ENCODE measurements around the gene TMC2. TPM values are rescaled to one million over a fixed set of nuclear protein-coding genes. Genes with fewer than 3 reads are reported as not detected.

TMC2 gene
- total RNA-seq, 2 experiments from 2014 or later = not detected

DNA sequence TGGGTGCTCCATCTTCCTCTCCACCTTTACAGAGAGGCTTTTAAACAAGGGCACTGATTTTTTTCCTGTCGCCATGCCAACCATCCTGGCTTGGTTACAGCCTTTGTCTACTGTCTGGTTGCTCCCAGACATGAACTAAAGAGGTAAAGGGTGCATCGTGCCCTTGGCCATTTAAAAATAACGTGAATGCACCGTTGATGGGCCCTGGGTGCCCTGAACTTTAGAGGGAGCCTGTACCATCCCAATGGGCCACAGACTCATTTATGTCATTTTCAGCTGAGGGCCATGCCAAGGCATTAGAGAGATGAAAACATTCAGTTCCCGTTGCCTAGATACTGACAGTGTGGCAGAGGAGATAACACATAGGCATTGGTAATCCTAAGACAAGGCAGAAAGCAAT lies 23.3 kb downstream of the TMC2 start:
- H3K9me3 Mint-ChIP-seq = no peaks in the 10 kb centered on the region
- no peak for TF ChIP-seq CTCF (IDR thresholded peaks at IDR 0.05)
- intact Hi-C loops (cut with micrococcal nuclease) = no loop called here

DNA sequence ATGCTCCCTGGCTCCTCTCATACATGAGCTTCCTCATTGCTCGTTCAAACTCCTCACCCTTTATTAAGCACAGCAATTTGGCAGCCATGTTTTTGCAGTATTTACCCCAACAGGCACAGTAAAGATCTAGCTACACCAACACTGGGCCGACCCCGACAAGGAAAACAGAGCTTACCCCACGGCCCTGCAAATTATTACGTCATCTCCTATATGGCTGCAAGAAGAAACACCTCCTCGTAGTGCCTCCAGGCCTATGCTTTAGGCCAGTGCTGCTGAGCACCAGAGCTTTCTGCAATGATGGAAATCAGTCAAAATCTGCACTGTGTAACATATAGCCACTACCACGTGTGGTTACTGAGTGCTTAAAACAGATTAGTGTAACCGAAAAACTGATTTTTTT lies 26.7 kb downstream of the TMC2 start:
- ATAC-seq (no peak), DNase-seq (no peak)
- CTCF ChIA-PET = no interaction called here
- Mint-ChIP-seq H3K36me3 (ENCODE audit: low read depth) (no peaks in the 10 kb centered on the region), H3K4me1 (ENCODE audit: low read depth) (no peaks in the 10 kb centered on the region), H3K27ac (no peak overlapping the region), H3K4me3 (no peak overlapping the region), H3K27me3 (peaks cover 35% of the 10 kb centered on the region), H3K9me3 (no peaks in the 10 kb centered on the region)
- POLR2A ChIA-PET = interaction anchor here (0.8 to 1.0 kb wide), 2 partner anchors 85 to 230 kb away, joined by 3 read pairs; no protein-coding TSS in a partner anchor
- no peak for TF ChIP-seq CTCF (IDR thresholded peaks at IDR 0.05)
- intact Hi-C loops (cut with micrococcal nuclease) = no loop called here

More for the DNA sequence above, 23.3 kb downstream of the TMC2 start:
- H3K4me1 Mint-ChIP-seq (ENCODE audit: low read depth) = no peaks in the 10 kb centered on the region
- ChIA-PET POLR2A (no interaction called here), CTCF (no interaction called here)
- no peak for ATAC-seq
- H3K27ac Mint-ChIP-seq = no peak overlapping the region
- no peaks in the 10 kb centered on the region for H3K36me3 Mint-ChIP-seq (ENCODE audit: low read depth)
- peaks cover 41% of the 10 kb centered on the region for H3K27me3 Mint-ChIP-seq
- DNase-seq = no peak
- no peak overlapping the region for H3K4me3 Mint-ChIP-seq

DNA sequence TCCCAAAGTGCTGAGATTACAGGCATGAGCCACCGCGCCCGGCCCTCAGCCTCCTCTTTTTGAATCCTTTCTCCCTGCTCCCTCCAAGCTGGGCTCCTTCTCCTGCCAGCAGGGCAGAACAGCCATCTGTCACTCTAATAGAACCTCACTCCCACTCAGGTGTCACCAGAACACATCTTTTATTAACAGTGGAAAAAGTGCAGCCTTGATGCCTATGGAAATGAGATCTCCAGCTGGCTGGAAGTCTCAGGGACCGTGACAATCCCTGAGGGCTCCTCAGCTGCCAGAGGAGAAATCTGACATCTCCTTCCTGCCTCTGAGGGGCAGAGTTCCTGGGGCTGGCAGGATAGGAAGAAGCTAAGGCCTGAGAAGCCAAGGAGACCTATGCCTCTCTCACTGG lies 28.0 kb downstream of the TMC2 start:
- ChIA-PET CTCF (interaction anchor here (0.8 kb wide), 1 partner anchor 43 kb away, joined by 3 read pairs; no protein-coding TSS in a partner anchor), POLR2A (no interaction called here)
- no peak for DNase-seq
- intact Hi-C loops (cut with micrococcal nuclease) = no loop called here
- Mint-ChIP-seq H3K9me3 (no peaks in the 10 kb centered on the region), H3K36me3 (ENCODE audit: low read depth) (no peaks in the 10 kb centered on the region), H3K27me3 (peaks cover 35% of the 10 kb centered on the region), H3K27ac (no peak overlapping the region), H3K4me1 (ENCODE audit: low read depth) (no peaks in the 10 kb centered on the region), H3K4me3 (no peak overlapping the region)
- no peak for TF ChIP-seq CTCF (IDR thresholded peaks at IDR 0.05)
- no peak for ATAC-seq

GRCh38 chr20:2575682-2576081 lies 39.3 kb downstream of the TMC2 start:
- ATAC-seq (no peak), DNase-seq (no peak)
- no peaks in the 10 kb centered on the region for H3K4me1 Mint-ChIP-seq (ENCODE audit: low read depth)
- POLR2A ChIA-PET = no interaction called here
- CTCF ChIA-PET = interaction anchor here (1.3 kb wide), 1 partner anchor 54 kb away, joined by 4 read pairs; no protein-coding TSS in a partner anchor
- TF ChIP-seq CTCF (IDR thresholded peaks at IDR 0.05) = no peak
- H3K4me3 Mint-ChIP-seq = no peak overlapping the region
- H3K27me3 Mint-ChIP-seq = peaks cover 43% of the 10 kb centered on the region
- H3K36me3 Mint-ChIP-seq (ENCODE audit: low read depth) = no peaks in the 10 kb centered on the region
- H3K27ac Mint-ChIP-seq = no peak overlapping the region
- intact Hi-C loops (cut with micrococcal nuclease) = no loop called here
- H3K9me3 Mint-ChIP-seq = no peaks in the 10 kb centered on the region

DNA sequence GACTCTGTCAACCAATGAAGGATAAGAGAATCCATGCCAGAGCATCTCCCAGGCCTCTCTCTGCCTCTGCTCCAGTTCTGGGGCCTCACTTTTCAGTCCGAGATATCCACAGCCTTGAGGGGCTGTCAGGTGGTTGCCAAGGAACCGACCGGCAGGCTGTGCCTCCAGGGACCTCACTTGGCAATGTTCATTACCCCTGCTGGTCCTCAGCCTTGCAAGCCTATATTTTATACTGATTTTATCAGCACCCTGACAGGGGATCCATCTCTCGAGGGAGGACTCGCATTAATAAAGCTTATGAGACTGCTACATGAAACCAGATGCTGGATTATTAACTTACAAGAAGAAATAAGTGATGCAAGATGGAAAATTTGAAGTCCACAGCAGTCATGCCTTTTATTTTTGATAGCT lies 39.9 kb downstream of the TMC2 start:
- Mint-ChIP-seq H3K9me3 (no peaks in the 10 kb centered on the region), H3K36me3 (ENCODE audit: low read depth) (no peaks in the 10 kb centered on the region), H3K27ac (no peak overlapping the region), H3K4me1 (ENCODE audit: low read depth) (no peaks in the 10 kb centered on the region), H3K27me3 (peaks cover 42% of the 10 kb centered on the region), H3K4me3 (no peak overlapping the region)
- ChIA-PET CTCF (interaction anchor here (1.3 kb wide), 1 partner anchor 55 kb away, joined by 4 read pairs; no protein-coding TSS in a partner anchor), POLR2A (no interaction called here)
- DNase-seq (no peak), ATAC-seq (no peak)
- no peak for TF ChIP-seq CTCF (IDR thresholded peaks at IDR 0.05)
- intact Hi-C loops (cut with micrococcal nuclease) = no loop called here

All from activated CD8-positive, alpha-beta T cell treated with anti-CD3 and anti-CD28 coated beads for 36 hours (primary cell).